H1 (cell line): Measurements from ENCODE around the gene C12orf42. TPM values are rescaled to one million over a fixed set of nuclear protein-coding genes. Genes with fewer than 3 reads are reported as not detected.
"Not testable (repeated sequence)": the region's sequence is repeated elsewhere in the genome, so short reads cannot be mapped to it uniquely, and the experiment has no call there.

Experiments
- CTCF ChIA-PET: fragments of 300-600 bp; sonication (Branson Sonifier 250); formaldehyde crosslinking; loops from one replicate; lab custom pipeline; 2021; ENCODE audit not compliant: partially characterized antibody; lab: Charles Lee
- POLR2A ChIA-PET: fragments of 300-600 bp; sonication (Branson Sonifier 250); formaldehyde crosslinking; loops from one replicate; lab custom pipeline; 2021; ENCODE audit warnings: inconsistent platforms; ENCODE audit not compliant: partially characterized antibody; lab: Charles Lee
- DNase-seq, 2 experiments: peaks; one replicate each; pipeline versions ENCODE4 v3.0.0 to v3.0.0-alpha.2; 2010 to 2022; ENCODE audit warnings: low spot score in 2 of 2, low read depth in 1 of 2, mixed read lengths in 1 of 2
- FAIRE-seq: peaks from 2 replicates; lab custom pipeline; 2011; peaks lifted over from hg19 to GRCh38; lab: Jason Lieb, UNC
- H2AFZ ChIP-seq: 2 replicates; pipeline ENCODE4 v1.8.1; 2012; ENCODE audit warnings: low read length, inconsistent platforms
- H2AK5ac ChIP-seq: 2 replicates; pipeline ENCODE4 v1.6.1; 2013; ENCODE audit warnings: low read depth, low read length
- H2BK120ac ChIP-seq: replicated peaks from 2 replicates; pipeline ENCODE3; 2013; ENCODE audit warnings: low read depth, low read length, inconsistent platforms
- H2BK12ac ChIP-seq: 2 replicates; pipeline ENCODE4 v1.6.1; 2013; ENCODE audit warnings: low read depth, low read length
- H2BK15ac ChIP-seq: 2 replicates; pipeline ENCODE4 v1.6.1; 2013; ENCODE audit warnings: low read length
- H2BK20ac ChIP-seq: 2 replicates; pipeline ENCODE4 v1.6.1; 2013; ENCODE audit warnings: low read length
- H2BK5ac ChIP-seq: 2 replicates; pipeline ENCODE4 v1.6.1; 2013; ENCODE audit warnings: low read depth, low read length
- H3K14ac ChIP-seq: 2 replicates; pipeline ENCODE4 v1.6.1; 2013; ENCODE audit warnings: inconsistent platforms; ENCODE audit not compliant: insufficient read length
- H3K18ac ChIP-seq: 2 replicates; pipeline ENCODE4 v1.6.1; 2013; ENCODE audit warnings: low read length; ENCODE audit errors: extremely low read depth
- H3K23ac ChIP-seq: 2 replicates; pipeline ENCODE4 v1.6.1; 2013; ENCODE audit warnings: inconsistent platforms; ENCODE audit not compliant: insufficient read length
- H3K23me2 ChIP-seq: 2 replicates; pipeline ENCODE4 v1.6.1; 2013; ENCODE audit warnings: low read depth, low read length
- H3K27ac ChIP-seq: 2 replicates; pipeline ENCODE4 v1.6.1; 2011; ENCODE audit warnings: low read depth, low read length, inconsistent platforms
- H3K27me3 ChIP-seq, 4 experiments: replicated peaks in 1 of 4; 1 replicate in 1 of 4; 2 replicates in 3 of 4; pipeline versions ENCODE4 v1.6.1 to v1.8.1; 2011 to 2013; ENCODE audit warnings: low read length in 3 of 4, mild to moderate bottlenecking in 3 of 4, inconsistent platforms in 2 of 4, mixed read lengths in 2 of 4, moderate library complexity in 1 of 4; ENCODE audit not compliant: control insufficient read depth in 3 of 4, insufficient read depth in 3 of 4; ENCODE audit errors: extremely low read depth in 1 of 4
- H3K36me3 ChIP-seq, 4 experiments: 2 replicates each; pipeline versions ENCODE4 v1.6.1 to v1.8.1; 2011 to 2013; ENCODE audit warnings: mild to moderate bottlenecking in 4 of 4, low read length in 3 of 4, moderate library complexity in 2 of 4, control low read depth in 1 of 4, inconsistent platforms in 1 of 4; ENCODE audit not compliant: insufficient read depth in 4 of 4, control insufficient read depth in 2 of 4
- H3K4ac ChIP-seq: replicated peaks from 2 replicates; pipeline ENCODE3; 2013; ENCODE audit warnings: low read length, low read depth, mixed read lengths, inconsistent platforms; ENCODE audit not compliant: insufficient read length
- H3K4me1 ChIP-seq, 4 experiments: replicated peaks in 1 of 4; 1 replicate in 1 of 4; 2 replicates in 3 of 4; pipeline versions ENCODE4 v1.6.1 to v1.8.1; 2011 to 2013; ENCODE audit warnings: low read length in 3 of 4, inconsistent platforms in 2 of 4, mixed read lengths in 1 of 4; ENCODE audit not compliant: insufficient read depth in 4 of 4, control insufficient read depth in 3 of 4
- H3K4me2 ChIP-seq, 2 experiments: 2 replicates each; pipeline versions ENCODE4 v1.6.1 to v1.8.1; 2011 to 2013; ENCODE audit warnings: low read depth in 2 of 2, low read length in 2 of 2, control low read depth in 1 of 2, inconsistent platforms in 1 of 2, mild to moderate bottlenecking in 1 of 2; ENCODE audit not compliant: insufficient read depth in 1 of 2
- H3K4me3 ChIP-seq, 4 experiments: fragments of 200-600, 300-600 bp in 1 of 4; sonication (generic), shearing (Covaris generic), sonication (Bioruptor Twin) in 1 of 4; 2 replicates each; pipeline versions ENCODE4 v1.5.1 to v1.8.1; 2011 to 2016; ENCODE audit warnings: low read length in 4 of 4, low read depth in 3 of 4, control low read depth in 2 of 4, inconsistent platforms in 2 of 4, mild to moderate bottlenecking in 2 of 4, mixed read lengths in 1 of 4, moderate library complexity in 1 of 4; ENCODE audit not compliant: insufficient read depth in 2 of 4; ENCODE audit errors: extremely low read depth in 1 of 4
- H3K56ac ChIP-seq: replicated peaks from 2 replicates; pipeline ENCODE3; 2013; ENCODE audit warnings: low read depth, mild to moderate bottlenecking, mixed read lengths, low read length, inconsistent platforms; ENCODE audit not compliant: insufficient read length
- H3K79me1 ChIP-seq: 2 replicates; pipeline ENCODE4 v1.6.1; 2013; ENCODE audit warnings: low read depth, low read length, control low read depth
- H3K79me2 ChIP-seq, 2 experiments: 2 replicates each; pipeline versions ENCODE4 v1.6.1 to v1.8.1; 2012 to 2013; ENCODE audit warnings: low read length in 2 of 2, mild to moderate bottlenecking in 2 of 2, inconsistent platforms in 1 of 2; ENCODE audit not compliant: insufficient read depth in 2 of 2, control insufficient read depth in 1 of 2
- H3K9ac ChIP-seq, 4 experiments: replicated peaks in 1 of 4; 1 replicate in 1 of 4; 2 replicates in 3 of 4; pipeline versions ENCODE4 v1.6.1 to v1.8.1; 2011 to 2013; ENCODE audit warnings: low read depth in 3 of 4, low read length in 3 of 4, control low read depth in 2 of 4, mild to moderate bottlenecking in 2 of 4, moderate library complexity in 2 of 4, inconsistent platforms in 1 of 4; ENCODE audit errors: extremely low read depth in 1 of 4
- H3K9me3 ChIP-seq, 2 experiments: 2 replicates each; pipeline versions ENCODE4 v1.6.1 to v1.8.1; 2012 to 2013; ENCODE audit warnings: mild to moderate bottlenecking in 2 of 2, moderate library complexity in 2 of 2, control low read depth in 1 of 2, inconsistent platforms in 1 of 2, low read depth in 1 of 2, low read length in 1 of 2, mixed read lengths in 1 of 2; ENCODE audit not compliant: insufficient read depth in 2 of 2
- H4K20me1 ChIP-seq, 2 experiments: replicated peaks in 1 of 2; 2 replicates each; pipeline versions ENCODE3 to v1.8.1; 2011 to 2013; ENCODE audit warnings: inconsistent platforms in 2 of 2, low read length in 2 of 2, mild to moderate bottlenecking in 1 of 2; ENCODE audit not compliant: insufficient read depth in 2 of 2, control insufficient read depth in 1 of 2
- H4K5ac ChIP-seq: 2 replicates; pipeline ENCODE4 v1.6.1; 2013; ENCODE audit warnings: low read length, low read depth, mixed read lengths, inconsistent platforms; ENCODE audit not compliant: insufficient read length
- H4K8ac ChIP-seq: 2 replicates; pipeline ENCODE4 v1.8.0; 2013; ENCODE audit warnings: mild to moderate bottlenecking, moderate library complexity, low read length, inconsistent platforms; ENCODE audit not compliant: insufficient read depth; ENCODE audit errors: extremely low read depth
- H4K91ac ChIP-seq: replicated peaks from 2 replicates; pipeline ENCODE3; 2013; ENCODE audit warnings: low read length, mixed read lengths, inconsistent platforms; ENCODE audit not compliant: insufficient read length
- WGBS, 2 experiments: shearing (Covaris generic) in 1 of 2; methylation state at CpG; one replicate each; pipeline versions ENCODE4 v1.1.6 to v1.1.7; 2013 to 2015; ENCODE audit warnings: low lambda C conversion rate in 2 of 2, mixed read lengths in 2 of 2, inconsistent platforms in 1 of 2, low coverage in 1 of 2, missing lambda C conversion rate in 1 of 2; ENCODE audit not compliant: insufficient replicate concordance in 2 of 2, insufficient coverage in 1 of 2, insufficient read length in 1 of 2; ENCODE audit errors: extremely low coverage in 1 of 2, missing lambda C conversion rate in 1 of 2; 5-methylcytosine and 5-hydroxymethylcytosine counted together
- polyA plus RNA-seq, 7 experiments: library from polyadenylated mRNA; depleted of rRNA in 3 of 7; stranded (reverse) in 5 of 7; unstranded in 2 of 7; fragments of >200 nt in 5 of 7; fragments of 200-250 nt in 2 of 7; gene quantifications; 1 replicate in 5 of 7; 2 replicates in 1 of 7; 4 replicates in 1 of 7; pipeline versions ENCODE4 v1.2.1 to v1.2.3, GENCODE V29; 2011 to 2013; ENCODE audit warnings: missing spikeins in 2 of 7, mixed read lengths in 2 of 7
- total RNA-seq: library from RNA; stranded (reverse); fragmentation: NEBNext Ultra II Directional; extraction: Animal tissue kit (Norgen Biotek cat#: 25700); gene quantifications from 2 replicates; pipeline ENCODE4 v1.2.1, GENCODE V29; 2021

The C12orf42 gene
- total and polyA plus RNA-seq, 2 of the 8 experiments (the other 6 are each of a cell fraction or from before 2014, with no cell fraction given), result 0.05 TPM; not detected in 1

GRCh38 chr12:103424849-103425586 is 70.8 kb downstream of the C12orf42 start:
- H2BK15ac ChIP-seq, H2BK20ac ChIP-seq, H4K20me1 ChIP-seq, H3K56ac ChIP-seq, H2AFZ ChIP-seq, H3K4me1 ChIP-seq, POLR2A ChIA-PET, H3K14ac ChIP-seq, FAIRE-seq, DNase-seq, H3K79me2 ChIP-seq, H3K36me3 ChIP-seq, H4K8ac ChIP-seq, H2BK120ac ChIP-seq, H3K4me3 ChIP-seq, H3K4me2 ChIP-seq, H3K79me1 ChIP-seq, H2BK12ac ChIP-seq, H4K5ac ChIP-seq, H3K23ac ChIP-seq, H3K23me2 ChIP-seq, H4K91ac ChIP-seq, H2AK5ac ChIP-seq, H3K4ac ChIP-seq, H3K27ac ChIP-seq, H3K9me3 ChIP-seq, H3K27me3 ChIP-seq, H3K9ac ChIP-seq, H3K18ac ChIP-seq, H2BK5ac ChIP-seq: not testable (repeated sequence)
- CTCF ChIA-PET, result interaction anchor here (0.6 to 2.0 kb wide), 6 partner anchors 9 to 123 kb away, joined by 3 to 9 read pairs (median 4); no protein-coding TSS in a partner anchor
- WGBS, 2 experiments, result 96% methylated on average over 9 of the region's 9 CpGs; no CpG with 5 or more reads in 1 of the 2 experiments
